Panc1 (cell line): Measurements from ENCODE around the gene IGFBP7. TPM values are rescaled to one million over a fixed set of nuclear protein-coding genes. Genes with fewer than 3 reads are reported as not detected.

Source experiments
- ATAC-seq: fragments of 200-7000 bp; cut with Tn5 transposase; 2 replicates; pipeline ENCODE4 v1.9.1; 2020; ENCODE audit warnings: mild to moderate bottlenecking, moderate library complexity
- BruUV-seq: library from RNA; stranded (reverse); fragments of 400-500 nt; replicated peaks from 2 replicates; lab custom pipeline; 2021; lab: Mats Ljungman, UMichigan
- CTCF ChIA-PET: fragments of 300-600 bp; sonication (Branson Sonifier 250); formaldehyde crosslinking; loops from one replicate; lab custom pipeline; 2022; ENCODE audit warnings: antibody characterized with exemption; lab: Charles Lee
- POLR2A ChIA-PET: fragments of 300-600 bp; sonication (Branson Sonifier 250); formaldehyde crosslinking; loops from one replicate; lab custom pipeline; 2022; ENCODE audit warnings: antibody characterized with exemption; lab: Charles Lee
- DNase-seq: peaks from one replicate; pipeline ENCODE4 v3.0.0-alpha.2; 2010; ENCODE audit warnings: low read depth, low spot score
- H3K27ac ChIP-seq: 2 replicates; pipeline ENCODE4 v1.5.1; 2011; ENCODE audit warnings: mild to moderate bottlenecking, low read length, inconsistent platforms
- H3K27me3 ChIP-seq: fragments of 200-500 bp; sonication (Bioruptor generic); 2 replicates; pipeline ENCODE4 v1.6.0; 2014; ENCODE audit warnings: low read length, inconsistent platforms; ENCODE audit not compliant: control insufficient read depth, insufficient read depth
- H3K36me3 ChIP-seq: fragments of 200-500 bp; sonication (Bioruptor generic); 2 replicates; pipeline ENCODE4 v1.5.1; 2014; ENCODE audit warnings: inconsistent platforms, mild to moderate bottlenecking, low read length, moderate library complexity; ENCODE audit not compliant: control insufficient read depth, insufficient read depth
- H3K4me1 ChIP-seq: 2 replicates; pipeline ENCODE4 v1.5.1; 2011; ENCODE audit warnings: inconsistent platforms, mild to moderate bottlenecking, low read length, moderate library complexity; ENCODE audit not compliant: control insufficient read depth, insufficient read depth
- H3K4me3 ChIP-seq, 2 experiments: 2 replicates each; pipeline ENCODE4 v1.5.1; 2011 to 2012; ENCODE audit warnings: low read depth in 2 of 2, low read length in 2 of 2, mild to moderate bottlenecking in 2 of 2, inconsistent platforms in 1 of 2, moderate library complexity in 1 of 2
- H3K9me3 ChIP-seq: fragments of 200-500 bp; sonication (Bioruptor generic); 2 replicates; pipeline ENCODE4 v1.5.1; 2014; ENCODE audit warnings: low read depth, mild to moderate bottlenecking, inconsistent platforms, low read length, moderate library complexity; ENCODE audit not compliant: control insufficient read depth, insufficient read depth
- POLR2AphosphoS5 ChIP-seq: IDR thresholded peaks from 2 replicates; pipeline ENCODE4 v1.6.1; 2012; ENCODE audit warnings: mild to moderate bottlenecking, low read depth, low read length, moderate library complexity
- SIN3A ChIP-seq: IDR thresholded peaks from 2 replicates; pipeline ENCODE4 v1.6.1; 2012; ENCODE audit warnings: low read depth, mild to moderate bottlenecking, low read length, moderate library complexity, borderline replicate concordance; ENCODE audit not compliant: insufficient read depth
- TCF7L2 ChIP-seq: IDR thresholded peaks from 2 replicates; pipeline ENCODE4 v1.6.1; 2011; ENCODE audit warnings: mild to moderate bottlenecking, low read depth, low read length, inconsistent platforms
- in situ Hi-C: cut with HindIII; loops from 2 replicates; pipeline ENCODE4 v1.10.0; 2016; ENCODE audit warnings: low sequenced_read_pairs, low pct_unique_long_range_greater_than_20kb
- intact Hi-C: fragments of 100-400 bp; cut with micrococcal nuclease; formaldehyde crosslinking; loops from one replicate; pipeline ENCODE4 v1.10.0; 2022; ENCODE audit not compliant: unreplicated experiment
- total RNA-seq: library from RNA; stranded (reverse); gene quantifications from one replicate; pipeline ENCODE4 v1.2.1, GENCODE V29; 2021; ENCODE audit not compliant: unreplicated experiment
- TF ChIP-seq, protein P1 (sequence below), 2 experiments: IDR thresholded peaks; 2 replicates each; pipeline ENCODE4 v1.6.1; 2011 to 2012; ENCODE audit warnings: low read depth in 2 of 2, control low read depth in 1 of 2, low read length in 1 of 2, mild to moderate bottlenecking in 1 of 2, moderate library complexity in 1 of 2; ENCODE audit not compliant: insufficient read depth in 1 of 2
- TF ChIP-seq, protein P2 (sequence below): fragments of 450-650 bp; IDR thresholded peaks from 2 replicates; pipeline ENCODE4 v1.5.1; 2017; ENCODE audit warnings: mild to moderate bottlenecking

IGFBP7 gene
- total RNA-seq, 1 experiment from 2014 or later, result 9.5 TPM

GRCh38 chr4:57040510-57040909 is 69.7 kb downstream of the IGFBP7 start:
- TF ChIP-seq SIN3A (no peak), POLR2AphosphoS5 (no peak), TCF7L2 (no peak)
- TF ChIP-seq, protein P1, sequence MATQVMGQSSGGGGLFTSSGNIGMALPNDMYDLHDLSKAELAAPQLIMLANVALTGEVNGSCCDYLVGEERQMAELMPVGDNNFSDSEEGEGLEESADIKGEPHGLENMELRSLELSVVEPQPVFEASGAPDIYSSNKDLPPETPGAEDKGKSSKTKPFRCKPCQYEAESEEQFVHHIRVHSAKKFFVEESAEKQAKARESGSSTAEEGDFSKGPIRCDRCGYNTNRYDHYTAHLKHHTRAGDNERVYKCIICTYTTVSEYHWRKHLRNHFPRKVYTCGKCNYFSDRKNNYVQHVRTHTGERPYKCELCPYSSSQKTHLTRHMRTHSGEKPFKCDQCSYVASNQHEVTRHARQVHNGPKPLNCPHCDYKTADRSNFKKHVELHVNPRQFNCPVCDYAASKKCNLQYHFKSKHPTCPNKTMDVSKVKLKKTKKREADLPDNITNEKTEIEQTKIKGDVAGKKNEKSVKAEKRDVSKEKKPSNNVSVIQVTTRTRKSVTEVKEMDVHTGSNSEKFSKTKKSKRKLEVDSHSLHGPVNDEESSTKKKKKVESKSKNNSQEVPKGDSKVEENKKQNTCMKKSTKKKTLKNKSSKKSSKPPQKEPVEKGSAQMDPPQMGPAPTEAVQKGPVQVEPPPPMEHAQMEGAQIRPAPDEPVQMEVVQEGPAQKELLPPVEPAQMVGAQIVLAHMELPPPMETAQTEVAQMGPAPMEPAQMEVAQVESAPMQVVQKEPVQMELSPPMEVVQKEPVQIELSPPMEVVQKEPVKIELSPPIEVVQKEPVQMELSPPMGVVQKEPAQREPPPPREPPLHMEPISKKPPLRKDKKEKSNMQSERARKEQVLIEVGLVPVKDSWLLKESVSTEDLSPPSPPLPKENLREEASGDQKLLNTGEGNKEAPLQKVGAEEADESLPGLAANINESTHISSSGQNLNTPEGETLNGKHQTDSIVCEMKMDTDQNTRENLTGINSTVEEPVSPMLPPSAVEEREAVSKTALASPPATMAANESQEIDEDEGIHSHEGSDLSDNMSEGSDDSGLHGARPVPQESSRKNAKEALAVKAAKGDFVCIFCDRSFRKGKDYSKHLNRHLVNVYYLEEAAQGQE (IDR thresholded peaks at IDR 0.05; ENCODE audit: insufficient read depth in 1 of 2, low read depth in 2 of 2, low read length in 1 of 2), result no peak
- TF ChIP-seq, protein P2, sequence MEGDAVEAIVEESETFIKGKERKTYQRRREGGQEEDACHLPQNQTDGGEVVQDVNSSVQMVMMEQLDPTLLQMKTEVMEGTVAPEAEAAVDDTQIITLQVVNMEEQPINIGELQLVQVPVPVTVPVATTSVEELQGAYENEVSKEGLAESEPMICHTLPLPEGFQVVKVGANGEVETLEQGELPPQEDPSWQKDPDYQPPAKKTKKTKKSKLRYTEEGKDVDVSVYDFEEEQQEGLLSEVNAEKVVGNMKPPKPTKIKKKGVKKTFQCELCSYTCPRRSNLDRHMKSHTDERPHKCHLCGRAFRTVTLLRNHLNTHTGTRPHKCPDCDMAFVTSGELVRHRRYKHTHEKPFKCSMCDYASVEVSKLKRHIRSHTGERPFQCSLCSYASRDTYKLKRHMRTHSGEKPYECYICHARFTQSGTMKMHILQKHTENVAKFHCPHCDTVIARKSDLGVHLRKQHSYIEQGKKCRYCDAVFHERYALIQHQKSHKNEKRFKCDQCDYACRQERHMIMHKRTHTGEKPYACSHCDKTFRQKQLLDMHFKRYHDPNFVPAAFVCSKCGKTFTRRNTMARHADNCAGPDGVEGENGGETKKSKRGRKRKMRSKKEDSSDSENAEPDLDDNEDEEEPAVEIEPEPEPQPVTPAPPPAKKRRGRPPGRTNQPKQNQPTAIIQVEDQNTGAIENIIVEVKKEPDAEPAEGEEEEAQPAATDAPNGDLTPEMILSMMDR, result no peak
- in situ Hi-C loops (no loop called here), intact Hi-C loops (loop anchor here (10.0 kb wide), 1 partner anchor 104 kb away; no protein-coding TSS in a partner anchor)
- no peak for DNase-seq
- Histone ChIP-seq H3K4me3 (no peak overlapping the region), H3K27ac (no peak overlapping the region), H3K4me1 (no peaks in the 10 kb centered on the region), H3K36me3 (no peaks in the 10 kb centered on the region), H3K27me3 (no peaks in the 10 kb centered on the region), H3K9me3 (no peaks in the 10 kb centered on the region)
- ChIA-PET POLR2A (no interaction called here), CTCF (no interaction called here)
- no peak for ATAC-seq
- BruUV-seq, result no TSS peak

DNA sequence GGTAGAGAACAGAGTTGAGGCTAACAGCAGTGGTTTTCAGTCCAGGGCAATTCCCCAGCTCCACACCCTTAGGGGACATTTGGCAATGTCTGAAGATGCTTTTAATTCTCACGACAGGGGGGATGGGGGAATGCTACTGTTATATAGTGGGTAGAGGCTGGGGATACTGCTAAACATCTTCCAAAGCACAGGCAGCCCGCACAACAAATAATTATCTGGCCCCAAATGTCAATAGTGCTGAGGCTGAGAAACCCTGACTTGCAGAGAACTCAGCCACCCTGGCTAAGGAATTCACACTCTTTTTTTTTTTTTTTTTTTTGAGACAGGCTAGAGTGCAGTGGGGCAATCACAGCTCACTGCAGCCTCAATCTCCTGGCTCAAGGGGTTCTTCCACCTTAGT is 70.8 kb downstream of the IGFBP7 start:
- Histone ChIP-seq H3K4me1 (no peaks in the 10 kb centered on the region), H3K4me3 (no peak overlapping the region), H3K36me3 (no peaks in the 10 kb centered on the region), H3K27me3 (no peaks in the 10 kb centered on the region), H3K9me3 (no peaks in the 10 kb centered on the region), H3K27ac (no peak overlapping the region)
- in situ Hi-C loops, result no loop called here
- TF ChIP-seq, protein P2, result no peak
- TF ChIP-seq SIN3A, result no peak
- TF ChIP-seq TCF7L2, result no peak
- TF ChIP-seq, protein P1 (IDR thresholded peaks at IDR 0.05; ENCODE audit: insufficient read depth in 1 of 2, low read depth in 2 of 2, low read length in 1 of 2), result no peak
- TF ChIP-seq POLR2AphosphoS5, result no peak
- ChIA-PET CTCF (interaction anchor here (1.0 kb wide), 1 partner anchor 124 kb away, joined by 3 read pairs; no protein-coding TSS in a partner anchor), POLR2A (no interaction called here)
- no TSS peak for BruUV-seq
- ATAC-seq, result no peak
- DNase-seq, result no peak
- intact Hi-C loops, result loop anchor here (5.0 kb wide), 1 partner anchor 123 kb away; no protein-coding TSS in a partner anchor
